Liver (tissue), 9 donors: ENCODE data around the gene DHRS7. TPM values are rescaled to one million over a fixed set of nuclear protein-coding genes. Genes with fewer than 3 reads are reported as not detected.

Experiments used
- DNase-seq: peaks from one replicate; pipeline ENCODE4 v3.0.0-alpha.2; 2017; ENCODE audit warnings: low spot score
- H3K27ac ChIP-seq, 2 donors: one replicate each; pipeline ENCODE4 v1.7.0; 2013; ENCODE audit warnings: inconsistent platforms in 2 of 2, low read length in 2 of 2, control low read depth in 1 of 2, low read depth in 1 of 2, mild to moderate bottlenecking in 1 of 2
- H3K27me3 ChIP-seq, 4 donors: one replicate each; pipeline versions ENCODE4 v1.6.1 to v1.7.0; 2013; ENCODE audit warnings: low read length in 3 of 4, inconsistent platforms in 1 of 4, mild to moderate bottlenecking in 1 of 4, moderate library complexity in 1 of 4; ENCODE audit not compliant: control insufficient read depth in 4 of 4, insufficient read depth in 4 of 4
- H3K36me3 ChIP-seq, 4 donors: one replicate each; pipeline versions ENCODE4 v1.6.1 to v1.7.0; 2013; ENCODE audit warnings: low read length in 3 of 4, mild to moderate bottlenecking in 3 of 4, low read depth in 1 of 4, moderate library complexity in 1 of 4; ENCODE audit not compliant: control insufficient read depth in 4 of 4, insufficient read depth in 3 of 4
- H3K4me1 ChIP-seq, 4 donors: one replicate each; pipeline versions ENCODE4 v1.6.1 to v1.7.0; 2013; ENCODE audit warnings: low read length in 3 of 4, mild to moderate bottlenecking in 3 of 4, moderate library complexity in 1 of 4; ENCODE audit not compliant: control insufficient read depth in 4 of 4, insufficient read depth in 4 of 4
- H3K4me3 ChIP-seq, 3 donors: one replicate each; pipeline versions ENCODE4 v1.6.1 to v1.7.0; 2013; ENCODE audit warnings: low read length in 3 of 3, control low read depth in 1 of 3, low read depth in 1 of 3, mild to moderate bottlenecking in 1 of 3
- H3K9ac ChIP-seq, 2 donors: one replicate each; pipeline ENCODE4 v1.7.0; 2013; ENCODE audit warnings: low read length in 2 of 2, mild to moderate bottlenecking in 2 of 2, moderate library complexity in 2 of 2, control low read depth in 1 of 2, low read depth in 1 of 2
- H3K9me3 ChIP-seq, 4 donors: one replicate each; pipeline versions ENCODE4 v1.6.1 to v1.7.0; 2013; ENCODE audit warnings: low read length in 3 of 4; ENCODE audit not compliant: control insufficient read depth in 4 of 4
- EGR1 ChIP-seq, 2 donors: IDR thresholded peaks; 2 replicates each; pipeline ENCODE4 v1.6.1; 2016 to 2018; ENCODE audit warnings: antibody characterized with exemption in 2 of 2, low read depth in 2 of 2
- FOXA1 ChIP-seq: IDR thresholded peaks from 2 replicates; pipeline ENCODE4 v1.6.1; 2016; ENCODE audit warnings: antibody characterized with exemption
- FOXA2 ChIP-seq: IDR thresholded peaks from 2 replicates; pipeline ENCODE4 v1.6.1; 2016; ENCODE audit warnings: antibody characterized with exemption
- GABPA ChIP-seq, 2 donors: IDR thresholded peaks in 1 of 2; conservative IDR thresholded peaks in 1 of 2; 2 replicates each; pipeline ENCODE4 v1.6.1; 2016; ENCODE audit warnings: antibody characterized with exemption in 2 of 2, mild to moderate bottlenecking in 1 of 2, moderate library complexity in 1 of 2
- HNF4A ChIP-seq, 2 donors: conservative IDR thresholded peaks; 2 replicates each; pipeline ENCODE4 v1.6.1; 2016; ENCODE audit warnings: antibody characterized with exemption in 2 of 2, mild to moderate bottlenecking in 2 of 2
- HNF4G ChIP-seq: IDR thresholded peaks from 2 replicates; pipeline ENCODE4 v1.6.1; 2016; ENCODE audit warnings: antibody characterized with exemption
- JUND ChIP-seq, 2 donors: IDR thresholded peaks; 2 replicates each; pipeline ENCODE4 v1.6.1; 2016; ENCODE audit warnings: antibody characterized with exemption in 2 of 2
- NR2F2 ChIP-seq: IDR thresholded peaks from 2 replicates; pipeline ENCODE4 v1.6.1; 2016; ENCODE audit warnings: antibody characterized with exemption
- SP1 ChIP-seq: IDR thresholded peaks from 2 replicates; pipeline ENCODE4 v1.6.1; 2018; ENCODE audit warnings: antibody characterized with exemption, mild to moderate bottlenecking
- TAF1 ChIP-seq: conservative IDR thresholded peaks from 2 replicates; pipeline ENCODE4 v1.6.1; 2016; ENCODE audit warnings: antibody characterized with exemption, mild to moderate bottlenecking
- YY1 ChIP-seq: IDR thresholded peaks from 2 replicates; pipeline ENCODE4 v1.6.1; 2016; ENCODE audit warnings: antibody characterized with exemption, mild to moderate bottlenecking
- WGBS: extraction: QIAGEN DNeasy Blood & Tissue Kit; methylation state at CpG from one replicate; pipeline ENCODE4 v1.1.7; 2013; 5-methylcytosine and 5-hydroxymethylcytosine counted together
- polyA plus RNA-seq, 2 donors: library from polyadenylated mRNA; stranded (reverse) in 1 of 2; unstranded in 1 of 2; fragments of 200-250 nt in 1 of 2; fragments of >200 nt in 1 of 2; fragmentation: Nextera tagmentation in 1 of 2; extraction: Ambion mirVana in 1 of 2; gene quantifications; one replicate each; pipeline versions ENCODE4 v1.2.1 to v1.2.3, GENCODE V29; 2013 to 2015
- total RNA-seq, 2 donors: library from RNA; depleted of rRNA; stranded (reverse); fragments of >200 nt; gene quantifications; one replicate each; pipeline ENCODE4 v1.2.3, GENCODE V29; 2014
- TF ChIP-seq, protein P1 (sequence below): IDR thresholded peaks from 2 replicates; pipeline ENCODE4 v1.6.1; 2016; ENCODE audit warnings: antibody characterized with exemption
- TF ChIP-seq, protein P2 (sequence below): IDR thresholded peaks from 2 replicates; pipeline ENCODE4 v1.6.1; 2016; ENCODE audit warnings: antibody characterized with exemption
- TF ChIP-seq, protein P3 (sequence below): IDR thresholded peaks from 2 replicates; pipeline ENCODE4 v1.6.1; 2016; ENCODE audit warnings: antibody characterized with exemption
- TF ChIP-seq, protein P4 (sequence below): IDR thresholded peaks from 2 replicates; pipeline ENCODE4 v1.6.1; 2016; ENCODE audit warnings: antibody characterized with exemption, mild to moderate bottlenecking
- donor health status: healthy.
- donor health status: healthy.
- donor health status: healthy.
- donor health status: healthy.
- donor health status: healthy.

DHRS7 gene
- total and polyA plus RNA-seq, 4 donors = 42.1 to 180 (median 80.3) TPM

DNA sequence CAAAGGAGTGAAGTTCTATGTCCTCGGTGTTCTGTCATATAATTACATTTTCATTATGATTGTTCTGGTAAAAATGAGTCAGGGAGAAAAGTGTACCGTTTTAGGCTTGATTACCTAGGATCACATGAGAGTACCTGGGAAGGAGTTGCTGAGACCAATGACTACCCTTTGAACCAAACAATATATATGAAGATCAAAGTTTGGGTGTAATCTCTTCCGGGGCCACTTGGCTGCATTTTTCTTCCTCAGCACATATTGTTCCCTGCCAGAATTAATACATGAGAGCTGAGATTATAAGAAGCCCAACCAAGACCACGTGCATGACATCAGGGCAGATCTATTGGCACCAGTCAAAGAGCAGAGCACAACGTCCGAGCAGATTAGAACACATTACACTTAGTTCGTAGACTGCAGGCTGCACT lies 41.1 kb upstream of the DHRS7 start:
- Histone ChIP-seq H3K9ac (no peak overlapping the region), H3K4me1 (no peaks in the 10 kb centered on the region), H3K27me3 (no peaks in the 10 kb centered on the region), H3K4me3 (no peak overlapping the region), H3K27ac (no peak overlapping the region), H3K9me3 (no peaks in the 10 kb centered on the region), H3K36me3 (no peaks in the 10 kb centered on the region)
- WGBS = 84% methylated on average over 7 of the region's 7 CpGs
- TF ChIP-seq YY1 (no peak), SP1 (no peak), HNF4A (conservative IDR thresholded peaks at IDR 0.05) (no peak), FOXA1 (no peak), JUND (IDR thresholded peaks at IDR 0.05) (no peak), GABPA (IDR thresholded peaks at IDR 0.05 in 1 of 2, conservative IDR thresholded peaks at IDR 0.05 in 1 of 2) (no peak)
- no peak for DNase-seq

DNA sequence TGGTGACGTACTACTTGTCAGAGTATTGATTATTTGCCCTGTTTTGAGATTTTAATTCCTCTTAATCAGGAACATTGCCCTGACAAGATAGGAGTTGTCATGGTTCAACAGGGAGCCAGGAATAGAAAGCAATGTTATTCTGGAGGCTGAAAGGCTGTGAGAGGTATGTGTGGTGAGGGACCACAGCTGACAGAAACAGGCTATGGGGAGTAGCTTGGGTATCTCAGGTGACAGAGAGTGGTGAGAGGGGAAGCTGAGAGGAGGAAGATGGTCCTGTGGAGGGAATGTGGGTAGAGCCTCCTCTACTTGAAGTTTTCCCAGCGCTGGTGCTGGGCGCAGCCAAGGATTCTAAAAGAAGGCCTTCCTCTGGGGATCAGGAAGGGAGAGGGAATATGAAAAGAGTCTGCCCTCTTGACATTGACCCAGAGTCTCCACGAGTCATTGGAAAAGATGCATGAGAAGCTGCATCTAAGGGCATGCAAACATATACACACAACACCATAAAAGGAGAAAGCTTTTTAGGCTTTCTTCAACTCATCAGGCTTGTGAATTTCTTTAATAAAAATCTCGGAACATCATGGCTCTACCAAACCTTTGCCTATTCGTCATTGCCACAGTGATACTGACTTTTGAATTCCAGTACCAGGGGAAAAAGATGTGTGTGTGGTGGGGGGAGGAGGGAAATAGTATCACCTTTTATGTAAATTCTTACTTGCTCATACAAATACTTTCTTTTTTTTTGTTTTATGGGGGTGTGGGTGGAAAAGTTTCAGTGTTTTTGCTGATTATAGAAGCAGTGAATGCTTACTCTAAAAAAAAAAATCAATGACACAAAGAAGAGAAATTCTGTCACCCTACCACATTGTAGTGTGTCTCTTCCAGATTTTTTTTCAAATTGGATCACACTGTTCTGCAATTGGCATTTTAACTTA lies 39.9 kb upstream of the DHRS7 start:
- WGBS = 74% methylated on average over 6 of the region's 6 CpGs
- TF ChIP-seq, protein P1, sequence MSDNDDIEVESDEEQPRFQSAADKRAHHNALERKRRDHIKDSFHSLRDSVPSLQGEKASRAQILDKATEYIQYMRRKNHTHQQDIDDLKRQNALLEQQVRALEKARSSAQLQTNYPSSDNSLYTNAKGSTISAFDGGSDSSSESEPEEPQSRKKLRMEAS = no peak
- TF ChIP-seq YY1 = no peak
- no peak for TF ChIP-seq TAF1
- no peak for TF ChIP-seq SP1
- TF ChIP-seq, protein P2, sequence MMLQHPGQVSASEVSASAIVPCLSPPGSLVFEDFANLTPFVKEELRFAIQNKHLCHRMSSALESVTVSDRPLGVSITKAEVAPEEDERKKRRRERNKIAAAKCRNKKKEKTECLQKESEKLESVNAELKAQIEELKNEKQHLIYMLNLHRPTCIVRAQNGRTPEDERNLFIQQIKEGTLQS = no peak
- no peak for TF ChIP-seq NR2F2
- TF ChIP-seq HNF4A (conservative IDR thresholded peaks at IDR 0.05) = no peak
- TF ChIP-seq JUND (IDR thresholded peaks at IDR 0.05) = no peak
- TF ChIP-seq EGR1 (IDR thresholded peaks at IDR 0.05; ENCODE audit: low read depth in 2 of 2) = no peak
- no peak for TF ChIP-seq FOXA1
- TF ChIP-seq, protein P3, sequence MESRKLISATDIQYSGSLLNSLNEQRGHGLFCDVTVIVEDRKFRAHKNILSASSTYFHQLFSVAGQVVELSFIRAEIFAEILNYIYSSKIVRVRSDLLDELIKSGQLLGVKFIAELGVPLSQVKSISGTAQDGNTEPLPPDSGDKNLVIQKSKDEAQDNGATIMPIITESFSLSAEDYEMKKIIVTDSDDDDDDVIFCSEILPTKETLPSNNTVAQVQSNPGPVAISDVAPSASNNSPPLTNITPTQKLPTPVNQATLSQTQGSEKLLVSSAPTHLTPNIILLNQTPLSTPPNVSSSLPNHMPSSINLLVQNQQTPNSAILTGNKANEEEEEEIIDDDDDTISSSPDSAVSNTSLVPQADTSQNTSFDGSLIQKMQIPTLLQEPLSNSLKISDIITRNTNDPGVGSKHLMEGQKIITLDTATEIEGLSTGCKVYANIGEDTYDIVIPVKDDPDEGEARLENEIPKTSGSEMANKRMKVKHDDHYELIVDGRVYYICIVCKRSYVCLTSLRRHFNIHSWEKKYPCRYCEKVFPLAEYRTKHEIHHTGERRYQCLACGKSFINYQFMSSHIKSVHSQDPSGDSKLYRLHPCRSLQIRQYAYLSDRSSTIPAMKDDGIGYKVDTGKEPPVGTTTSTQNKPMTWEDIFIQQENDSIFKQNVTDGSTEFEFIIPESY = no peak
- Histone ChIP-seq H3K27ac (no peak overlapping the region), H3K36me3 (no peaks in the 10 kb centered on the region), H3K27me3 (no peaks in the 10 kb centered on the region), H3K9ac (no peak overlapping the region), H3K4me3 (no peak overlapping the region), H3K4me1 (no peaks in the 10 kb centered on the region), H3K9me3 (no peaks in the 10 kb centered on the region)
- no peak for DNase-seq

DNA sequence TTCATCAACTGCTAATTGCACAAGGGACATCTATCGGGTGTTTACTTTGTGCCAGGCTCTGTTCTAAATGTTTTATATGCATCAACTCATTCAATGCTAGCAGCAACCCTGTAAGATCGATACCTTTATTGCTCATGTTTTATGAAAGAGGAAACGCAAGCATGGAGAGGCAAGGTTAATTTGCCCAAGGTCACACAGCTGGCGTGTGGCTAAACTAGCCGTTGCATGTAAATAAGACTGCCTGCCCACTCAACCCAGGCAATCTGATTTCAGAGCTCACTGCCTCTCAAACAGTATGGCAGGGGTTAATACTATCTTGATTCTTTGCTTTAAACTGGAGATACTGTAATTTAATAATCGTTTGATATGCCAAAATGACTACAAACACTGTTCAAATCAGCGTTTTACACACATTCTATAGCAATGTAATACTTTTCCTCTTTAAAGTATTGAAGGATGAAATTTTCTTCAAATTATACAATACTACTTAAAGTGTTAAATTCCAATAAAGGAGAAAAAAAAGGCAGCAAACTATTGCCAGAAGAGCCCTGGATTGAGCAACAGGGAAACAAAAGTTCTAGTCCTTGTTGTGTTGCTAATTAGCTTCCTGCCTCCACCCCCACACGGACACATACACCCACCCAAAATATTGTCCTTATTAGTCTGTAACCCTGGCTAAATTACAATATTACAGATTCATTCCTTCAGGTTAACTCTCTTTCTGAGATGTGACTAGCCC lies 39.1 kb upstream of the DHRS7 start:
- H3K27ac ChIP-seq = no peak overlapping the region
- WGBS = 53% methylated on average over 8 of the region's 8 CpGs

More for the DNA sequence above, 39.1 kb upstream of the DHRS7 start:
- Histone ChIP-seq H3K9ac (no peak overlapping the region), H3K27me3 (no peaks in the 10 kb centered on the region), H3K36me3 (no peaks in the 10 kb centered on the region), H3K4me3 (no peak overlapping the region), H3K4me1 (no peaks in the 10 kb centered on the region), H3K9me3 (no peaks in the 10 kb centered on the region)
- DNase-seq = no peak
- TF ChIP-seq GABPA (IDR thresholded peaks at IDR 0.05 in 1 of 2, conservative IDR thresholded peaks at IDR 0.05 in 1 of 2) = no peak
- TF ChIP-seq EGR1 (IDR thresholded peaks at IDR 0.05; ENCODE audit: low read depth in 2 of 2) = no peak
- TF ChIP-seq FOXA2 = no peak
- TF ChIP-seq, protein P4, sequence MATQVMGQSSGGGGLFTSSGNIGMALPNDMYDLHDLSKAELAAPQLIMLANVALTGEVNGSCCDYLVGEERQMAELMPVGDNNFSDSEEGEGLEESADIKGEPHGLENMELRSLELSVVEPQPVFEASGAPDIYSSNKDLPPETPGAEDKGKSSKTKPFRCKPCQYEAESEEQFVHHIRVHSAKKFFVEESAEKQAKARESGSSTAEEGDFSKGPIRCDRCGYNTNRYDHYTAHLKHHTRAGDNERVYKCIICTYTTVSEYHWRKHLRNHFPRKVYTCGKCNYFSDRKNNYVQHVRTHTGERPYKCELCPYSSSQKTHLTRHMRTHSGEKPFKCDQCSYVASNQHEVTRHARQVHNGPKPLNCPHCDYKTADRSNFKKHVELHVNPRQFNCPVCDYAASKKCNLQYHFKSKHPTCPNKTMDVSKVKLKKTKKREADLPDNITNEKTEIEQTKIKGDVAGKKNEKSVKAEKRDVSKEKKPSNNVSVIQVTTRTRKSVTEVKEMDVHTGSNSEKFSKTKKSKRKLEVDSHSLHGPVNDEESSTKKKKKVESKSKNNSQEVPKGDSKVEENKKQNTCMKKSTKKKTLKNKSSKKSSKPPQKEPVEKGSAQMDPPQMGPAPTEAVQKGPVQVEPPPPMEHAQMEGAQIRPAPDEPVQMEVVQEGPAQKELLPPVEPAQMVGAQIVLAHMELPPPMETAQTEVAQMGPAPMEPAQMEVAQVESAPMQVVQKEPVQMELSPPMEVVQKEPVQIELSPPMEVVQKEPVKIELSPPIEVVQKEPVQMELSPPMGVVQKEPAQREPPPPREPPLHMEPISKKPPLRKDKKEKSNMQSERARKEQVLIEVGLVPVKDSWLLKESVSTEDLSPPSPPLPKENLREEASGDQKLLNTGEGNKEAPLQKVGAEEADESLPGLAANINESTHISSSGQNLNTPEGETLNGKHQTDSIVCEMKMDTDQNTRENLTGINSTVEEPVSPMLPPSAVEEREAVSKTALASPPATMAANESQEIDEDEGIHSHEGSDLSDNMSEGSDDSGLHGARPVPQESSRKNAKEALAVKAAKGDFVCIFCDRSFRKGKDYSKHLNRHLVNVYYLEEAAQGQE = no peak
- no peak for TF ChIP-seq HNF4A (conservative IDR thresholded peaks at IDR 0.05)
- no peak for TF ChIP-seq YY1
- TF ChIP-seq, protein P1 = no peak
- TF ChIP-seq FOXA1 = no peak
- no peak for TF ChIP-seq HNF4G
